HCT116 (cell line): Measurements from ENCODE around the gene CRX. TPM values are rescaled to one million over a fixed set of nuclear protein-coding genes. Genes with fewer than 3 reads are reported as not detected.

Source experiments
- ATAC-seq: fragments of 200-7000 bp; cut with Tn5 transposase; 2 replicates; pipeline ENCODE4 v1.9.1; 2020; ENCODE audit warnings: mild to moderate bottlenecking, moderate library complexity
- BruUV-seq: library from RNA; stranded (reverse); fragments of 400-500 nt; replicated peaks from 2 replicates; lab custom pipeline; 2021; lab: Mats Ljungman, UMichigan
- CTCF ChIA-PET: fragments of 300-600 bp; sonication (Branson Sonifier 250); formaldehyde crosslinking; loops from one replicate; lab custom pipeline; 2021; ENCODE audit warnings: antibody characterized with exemption; lab: Charles Lee
- POLR2A ChIA-PET: fragments of 300-600, 350-600 bp; sonication (Branson Sonifier 250); formaldehyde crosslinking; loops from one replicate; lab custom pipeline; 2021; ENCODE audit warnings: antibody characterized with exemption; lab: Charles Lee
- RAD21 ChIA-PET, 2 experiments: fragments of 300-600 bp; sonication (Branson Sonifier 250); formaldehyde crosslinking; loops; one replicate each; lab custom pipeline; 2023; ENCODE audit warnings: low total read pairs in 2 of 2; ENCODE audit not compliant: uncharacterized antibody in 2 of 2, unreplicated experiment in 2 of 2, low non-redundant PET in 1 of 2; lab: Charles Lee
- DNase-seq: peaks from one replicate; pipeline ENCODE4 v3.0.0-alpha.2; 2010; ENCODE audit warnings: low read depth, low spot score
- H2AFZ ChIP-seq: fragments of 200-600 bp; shearing (Covaris generic), sonication (generic); 2 replicates; pipeline ENCODE4 v1.6.1; 2017; ENCODE audit warnings: low read depth, mixed run types, mixed read lengths, antibody characterized with exemption, low read length; ENCODE audit not compliant: poor library complexity, severe bottlenecking
- H3K27ac ChIP-seq: 2 replicates; pipeline ENCODE4 v1.5.1; 2012; ENCODE audit warnings: low read depth, low read length
- H3K27me3 ChIP-seq: fragments of 200-600 bp; sonication (generic); 2 replicates; pipeline ENCODE4 v1.6.1; 2016; ENCODE audit warnings: mixed run types, low read length, mixed read lengths; ENCODE audit not compliant: insufficient read depth
- H3K36me3 ChIP-seq, 2 experiments: fragments of 200-500 bp in 1 of 2; fragments of 200-600 bp in 1 of 2; sonication (Bioruptor generic) in 1 of 2; sonication (generic) in 1 of 2; 2 replicates each; pipeline versions ENCODE4 v1.5.1 to v1.6.1; 2014 to 2016; ENCODE audit warnings: low read length in 2 of 2, inconsistent platforms in 1 of 2, mixed read lengths in 1 of 2, mixed run types in 1 of 2; ENCODE audit not compliant: insufficient read depth in 2 of 2, control insufficient read depth in 1 of 2
- H3K4me1 ChIP-seq, 2 experiments: fragments of 200-600 bp in 1 of 2; sonication (generic) in 1 of 2; 2 replicates each; pipeline versions ENCODE4 v1.5.1 to v1.6.1; 2012 to 2017; ENCODE audit warnings: low read length in 2 of 2, inconsistent platforms in 1 of 2, mild to moderate bottlenecking in 1 of 2, mixed read lengths in 1 of 2, mixed run types in 1 of 2, moderate library complexity in 1 of 2; ENCODE audit not compliant: insufficient read depth in 2 of 2, control insufficient read depth in 1 of 2
- H3K4me2 ChIP-seq: fragments of 200-600 bp; sonication (generic); 2 replicates; pipeline ENCODE4 v1.6.1; 2017; ENCODE audit warnings: mixed run types, low read length, mixed read lengths
- H3K4me3 ChIP-seq, 2 experiments: fragments of 200-600 bp in 1 of 2; sonication (generic) in 1 of 2; replicated peaks in 1 of 2; 2 replicates each; pipeline ENCODE4 v1.5.1; 2011 to 2016; ENCODE audit warnings: low read length in 2 of 2, control low read depth in 1 of 2, low read depth in 1 of 2, mild to moderate bottlenecking in 1 of 2, mixed read lengths in 1 of 2, mixed run types in 1 of 2
- H3K79me2 ChIP-seq: fragments of 200-600 bp; sonication (generic); 2 replicates; pipeline ENCODE4 v1.6.1; 2017; ENCODE audit warnings: mild to moderate bottlenecking, mixed run types, low read length, moderate library complexity, mixed read lengths; ENCODE audit not compliant: insufficient read depth
- H3K9ac ChIP-seq: fragments of 200-600 bp; sonication (generic); 2 replicates; pipeline ENCODE4 v1.6.1; 2016; ENCODE audit warnings: low read length, mixed read lengths
- H3K9me2 ChIP-seq: fragments of 200-600 bp; sonication (generic), shearing (Covaris generic); 2 replicates; pipeline ENCODE4 v1.6.1; 2017; ENCODE audit warnings: mixed run types, mild to moderate bottlenecking, moderate library complexity; ENCODE audit not compliant: insufficient read depth
- H3K9me3 ChIP-seq, 2 experiments: fragments of 200-500 bp in 1 of 2; fragments of 200-600 bp in 1 of 2; sonication (Bioruptor generic) in 1 of 2; sonication (generic) in 1 of 2; 2 replicates each; pipeline ENCODE4 v1.6.1; 2014 to 2017; ENCODE audit warnings: low read length in 2 of 2, mixed read lengths in 2 of 2, inconsistent platforms in 1 of 2, low read depth in 1 of 2, mild to moderate bottlenecking in 1 of 2, mixed run types in 1 of 2, moderate library complexity in 1 of 2; ENCODE audit not compliant: control insufficient read depth in 1 of 2, insufficient read depth in 1 of 2
- H4K20me1 ChIP-seq: fragments of 200-600 bp; sonication (generic), shearing (Covaris generic); 2 replicates; pipeline ENCODE4 v1.6.1; 2017; ENCODE audit warnings: mixed run types, mild to moderate bottlenecking, moderate library complexity; ENCODE audit not compliant: insufficient read depth
- ATF3 ChIP-seq: IDR thresholded peaks from 2 replicates; pipeline ENCODE4 v1.6.1; 2012
- CBX3 ChIP-seq: IDR thresholded peaks from 2 replicates; pipeline ENCODE4 v1.6.1; 2012; ENCODE audit warnings: low read depth
- EGR1 ChIP-seq: IDR thresholded peaks from 2 replicates; pipeline ENCODE4 v1.6.1; 2012; ENCODE audit warnings: low read depth
- EZH2phosphoT487 ChIP-seq: fragments of 200-600 bp; IDR thresholded peaks from 2 replicates; pipeline ENCODE4 v1.6.1; 2018; ENCODE audit warnings: antibody characterized with exemption, borderline replicate concordance
- FOSL1 ChIP-seq: IDR thresholded peaks from 2 replicates; pipeline ENCODE4 v1.6.1; 2012; ENCODE audit warnings: low read depth
- REST ChIP-seq: IDR thresholded peaks from 2 replicates; pipeline ENCODE4 v1.6.1; 2012; ENCODE audit warnings: low read depth
- SRF ChIP-seq: IDR thresholded peaks from 2 replicates; pipeline ENCODE4 v1.6.1; 2012; ENCODE audit warnings: low read depth
- ZBTB33 ChIP-seq: IDR thresholded peaks from 2 replicates; pipeline ENCODE4 v1.6.1; 2011; ENCODE audit warnings: mild to moderate bottlenecking, low read length, moderate library complexity; ENCODE audit not compliant: insufficient replicate concordance; ENCODE audit errors: extremely low read depth
- ZNF274 ChIP-seq: fragments of 200-500 bp; sonication (Bioruptor generic); IDR thresholded peaks from 2 replicates; pipeline ENCODE4 v1.6.1; 2014; ENCODE audit warnings: mild to moderate bottlenecking, low read depth, low read length, inconsistent platforms
- intact Hi-C: fragments of 100-400 bp; cut with micrococcal nuclease; formaldehyde crosslinking; loops from 2 replicates; pipeline ENCODE4 v1.10.0; 2022
- total RNA-seq: library from RNA; stranded (reverse); gene quantifications from one replicate; pipeline ENCODE4 v1.2.1, GENCODE V29; 2021; ENCODE audit not compliant: unreplicated experiment
- TF ChIP-seq, protein P1 (sequence below), 3 experiments: fragments of 200-600 bp in 1 of 3; sonication (generic) in 1 of 3; IDR thresholded peaks in 2 of 3; conservative IDR thresholded peaks in 1 of 3; 2 replicates each; pipeline ENCODE4 v1.5.1; 2012 to 2017; ENCODE audit warnings: low read depth in 2 of 3, low read length in 2 of 3, antibody characterized with exemption in 1 of 3, borderline replicate concordance in 1 of 3, control low read depth in 1 of 3, mild to moderate bottlenecking in 1 of 3, mixed read lengths in 1 of 3, mixed run types in 1 of 3, moderate library complexity in 1 of 3; ENCODE audit not compliant: insufficient read depth in 1 of 3

CRX gene
- total RNA-seq, 1 experiment from 2014 or later, result not detected

DNA sequence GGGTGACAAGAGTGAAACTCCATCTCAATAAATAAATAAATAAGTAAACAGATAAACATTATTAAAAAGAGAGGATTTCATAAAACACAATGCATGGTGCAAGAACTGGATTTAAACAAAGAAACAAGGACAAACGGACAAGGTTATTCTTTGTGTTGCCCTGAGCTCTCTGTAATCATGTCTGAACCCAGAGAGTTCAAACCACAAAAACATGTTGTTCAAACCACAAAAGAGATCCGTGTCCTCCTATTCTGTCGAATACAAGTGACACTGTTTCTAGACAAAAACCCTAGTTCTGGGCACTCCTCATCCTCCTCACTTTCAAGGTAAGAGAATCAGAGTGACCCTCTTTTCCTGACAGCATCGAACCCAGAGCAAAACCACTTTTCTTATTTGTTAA, 32.7 kb downstream of the CRX start:
- POLR2A ChIA-PET, result no interaction called here
- TF ChIP-seq ZBTB33, result no peak
- no peak for TF ChIP-seq ZNF274
- no peak for TF ChIP-seq SRF
- no peak for TF ChIP-seq REST
- no peak for TF ChIP-seq ATF3
- TF ChIP-seq EZH2phosphoT487, result no peak
- TF ChIP-seq CBX3, result no peak
- no peak for TF ChIP-seq FOSL1
- TF ChIP-seq, protein P1, sequence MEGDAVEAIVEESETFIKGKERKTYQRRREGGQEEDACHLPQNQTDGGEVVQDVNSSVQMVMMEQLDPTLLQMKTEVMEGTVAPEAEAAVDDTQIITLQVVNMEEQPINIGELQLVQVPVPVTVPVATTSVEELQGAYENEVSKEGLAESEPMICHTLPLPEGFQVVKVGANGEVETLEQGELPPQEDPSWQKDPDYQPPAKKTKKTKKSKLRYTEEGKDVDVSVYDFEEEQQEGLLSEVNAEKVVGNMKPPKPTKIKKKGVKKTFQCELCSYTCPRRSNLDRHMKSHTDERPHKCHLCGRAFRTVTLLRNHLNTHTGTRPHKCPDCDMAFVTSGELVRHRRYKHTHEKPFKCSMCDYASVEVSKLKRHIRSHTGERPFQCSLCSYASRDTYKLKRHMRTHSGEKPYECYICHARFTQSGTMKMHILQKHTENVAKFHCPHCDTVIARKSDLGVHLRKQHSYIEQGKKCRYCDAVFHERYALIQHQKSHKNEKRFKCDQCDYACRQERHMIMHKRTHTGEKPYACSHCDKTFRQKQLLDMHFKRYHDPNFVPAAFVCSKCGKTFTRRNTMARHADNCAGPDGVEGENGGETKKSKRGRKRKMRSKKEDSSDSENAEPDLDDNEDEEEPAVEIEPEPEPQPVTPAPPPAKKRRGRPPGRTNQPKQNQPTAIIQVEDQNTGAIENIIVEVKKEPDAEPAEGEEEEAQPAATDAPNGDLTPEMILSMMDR (IDR thresholded peaks at IDR 0.05 in 2 of 3, conservative IDR thresholded peaks at IDR 0.05 in 1 of 3; ENCODE audit: borderline replicate concordance in 1 of 3, insufficient read depth in 1 of 3, low read depth in 2 of 3, low read length in 2 of 3), result no peak
- no peak for TF ChIP-seq EGR1
- TF ChIP-seq, all 23 proteins: peak for 0
- intact Hi-C loops, result no loop called here

More for the DNA sequence above, 32.7 kb downstream of the CRX start:
- ChIA-PET CTCF (no interaction called here), RAD21 (no interaction called here)
- no TSS peak for BruUV-seq
- ATAC-seq, result no peak
- H3K4me2 ChIP-seq, result no peak overlapping the region
- H3K4me1 ChIP-seq, result peaks cover 17 to 22% of the 10 kb centered on the region in 2 experiments
- no peaks in the 10 kb centered on the region for H3K9me2 ChIP-seq
- H2AFZ ChIP-seq, result no peak overlapping the region
- no peak overlapping the region for H3K9ac ChIP-seq
- H3K9me3 ChIP-seq, result no peaks in the 10 kb centered on the region
- H3K27ac ChIP-seq, result no peak overlapping the region
- H3K36me3 ChIP-seq, result no peaks in the 10 kb centered on the region
- H3K27me3 ChIP-seq, result no peaks in the 10 kb centered on the region
- H3K4me3 ChIP-seq, result no peak overlapping the region
- no peaks in the 10 kb centered on the region for H4K20me1 ChIP-seq
- DNase-seq, result no peak
- no peaks in the 10 kb centered on the region for H3K79me2 ChIP-seq
